K562 (cell line): ENCODE results near the gene CTNNA3. TPM values are rescaled to one million over a fixed set of nuclear protein-coding genes. Genes with fewer than 3 reads are reported as not detected.

Experiments used
- ATAC-seq: fragments of 200-7000 bp; cut with Tn5 transposase; 3 replicates; pipeline ENCODE4 v1.9.1; 2020; ENCODE audit warnings: moderate library complexity
- BruUV-seq: library from RNA; stranded (reverse); fragments of 400-500 nt; replicated peaks from 2 replicates; lab custom pipeline; 2021; lab: Mats Ljungman, UMichigan
- CTCF ChIA-PET: fragments of 300-600 bp; formaldehyde crosslinking; extraction: SDS; loops from one replicate; lab custom pipeline; 2021; ENCODE audit warnings: low intra/inter-chr PET ratio; lab: Yijun Ruan, JAX
- POLR2A ChIA-PET: fragments of 300-600, 350-650 bp; sonication (Branson Sonifier 250); formaldehyde crosslinking; extraction: SDS; loops from one replicate; lab custom pipeline; 2021; ENCODE audit warnings: antibody characterized with exemption, inconsistent platforms; lab: Yijun Ruan, JAX
- DNase-seq, 4 experiments: peaks; one replicate each; pipeline versions ENCODE4 v3.0.0 to v3.0.0-alpha.2; 2011 to 2018; ENCODE audit warnings: low spot score in 3 of 4, mixed read lengths in 3 of 4; ENCODE audit errors: extremely low read depth in 1 of 4
- FAIRE-seq: peaks from 2 replicates; lab custom pipeline; 2011; peaks lifted over from hg19 to GRCh38; lab: Jason Lieb, UNC
- H2AFZ ChIP-seq: 2 replicates; pipeline ENCODE4 v1.6.0; 2011; ENCODE audit warnings: low read depth, low read length, control low read depth, inconsistent platforms
- H3K27ac ChIP-seq: fragments of 200-600 bp; 3 replicates; pipeline ENCODE4 v1.8.0; 2011; ENCODE audit warnings: low read depth, mild to moderate bottlenecking, control low read depth, inconsistent platforms, low read length, moderate library complexity, mixed read lengths; ENCODE audit errors: extremely low read depth
- H3K27me3 ChIP-seq, 2 experiments: fragments of 300-600 bp in 1 of 2; 2 replicates in 1 of 2; 3 replicates in 1 of 2; pipeline versions ENCODE4 v1.6.0 to v1.8.0; 2011; ENCODE audit warnings: inconsistent platforms in 2 of 2, low read length in 2 of 2, mild to moderate bottlenecking in 1 of 2, mixed read lengths in 1 of 2, moderate library complexity in 1 of 2; ENCODE audit not compliant: control insufficient read depth in 2 of 2, insufficient read depth in 2 of 2
- H3K36me3 ChIP-seq: fragments of 300-600 bp; 3 replicates; pipeline ENCODE4 v1.8.0; 2011; ENCODE audit warnings: mild to moderate bottlenecking, low read length, inconsistent platforms; ENCODE audit not compliant: control insufficient read depth, insufficient read depth
- H3K4me1 ChIP-seq, 2 experiments: fragments of 200-600 bp in 1 of 2; replicated peaks in 1 of 2; 2 replicates in 1 of 2; 3 replicates in 1 of 2; pipeline versions ENCODE4 v1.5.1 to v1.8.0; 2011; ENCODE audit warnings: inconsistent platforms in 2 of 2, low read length in 2 of 2, mild to moderate bottlenecking in 1 of 2, mixed read lengths in 1 of 2, moderate library complexity in 1 of 2; ENCODE audit not compliant: control insufficient read depth in 2 of 2, insufficient read depth in 2 of 2
- H3K4me2 ChIP-seq: 2 replicates; pipeline ENCODE4 v1.6.1; 2011; ENCODE audit warnings: low read length, control low read depth, inconsistent platforms, mixed read lengths; ENCODE audit not compliant: insufficient read depth
- H3K4me3 ChIP-seq: fragments of 200-600 bp; sonication (generic), shearing (Covaris generic); 2 replicates; pipeline ENCODE4 v1.5.1; 2016; ENCODE audit warnings: control low read depth, inconsistent platforms
- H3K79me2 ChIP-seq: fragments of 200-600 bp; 3 replicates; pipeline ENCODE4 v1.8.0; 2011; ENCODE audit warnings: low read length, inconsistent platforms; ENCODE audit not compliant: control insufficient read depth, insufficient read depth
- H3K9ac ChIP-seq, 2 experiments: 2 replicates each; pipeline versions ENCODE4 v1.6.0 to v1.6.1; 2011; ENCODE audit warnings: low read depth in 2 of 2, low read length in 2 of 2, control low read depth in 1 of 2, inconsistent platforms in 1 of 2, mild to moderate bottlenecking in 1 of 2, mixed read lengths in 1 of 2; ENCODE audit not compliant: insufficient read depth in 1 of 2
- H3K9me1 ChIP-seq: one replicate; pipeline ENCODE4 v1.6.0; 2011; ENCODE audit warnings: inconsistent platforms, mild to moderate bottlenecking, low read length, moderate library complexity; ENCODE audit not compliant: control insufficient read depth, insufficient read depth
- H3K9me3 ChIP-seq: replicated peaks from 2 replicates; pipeline ENCODE4 v1.5.1; 2011; ENCODE audit warnings: low read depth, low read length, inconsistent platforms; ENCODE audit not compliant: control insufficient read depth, insufficient read depth
- H4K20me1 ChIP-seq: replicated peaks from 2 replicates; pipeline ENCODE4 v1.6.1; 2011; ENCODE audit warnings: low read length, inconsistent platforms, mixed read lengths; ENCODE audit not compliant: control insufficient read depth, insufficient read depth
- ARID2 ChIP-seq: fragments of 450-650 bp; IDR thresholded peaks from 2 replicates; pipeline ENCODE4 v1.6.1; 2017; ENCODE audit warnings: antibody characterized with exemption, mild to moderate bottlenecking
- ARNT ChIP-seq, 2 experiments: fragments of 450-650 bp; IDR thresholded peaks; 2 replicates each; pipeline ENCODE4 v1.6.1; 2016; ENCODE audit warnings: mild to moderate bottlenecking in 1 of 2
- EP400 ChIP-seq: fragments of 450-650 bp; IDR thresholded peaks from 2 replicates; pipeline ENCODE4 v1.6.1; 2017; ENCODE audit warnings: antibody characterized with exemption, mild to moderate bottlenecking, moderate library complexity
- FOXJ2 ChIP-seq: fragments of 200-800 bp; sonication (Bioruptor generic); IDR thresholded peaks from 2 replicates; pipeline ENCODE4 v1.6.1; 2016; ENCODE audit warnings: missing genetic modification characterization, missing compliant biosample characterization
- GTF2F1 ChIP-seq: IDR thresholded peaks from 2 replicates; pipeline ENCODE4 v1.6.1; 2011; ENCODE audit warnings: low read depth, low read length, improper control_type of control experiment
- HCFC1 ChIP-seq: IDR thresholded peaks from 2 replicates; pipeline ENCODE4 v1.6.1; 2012; ENCODE audit warnings: low read depth, low read length, improper control_type of control experiment
- HDAC8 ChIP-seq: fragments of 450-650 bp; IDR thresholded peaks from 2 replicates; pipeline ENCODE4 v1.6.1; 2016; ENCODE audit warnings: mild to moderate bottlenecking, missing genetic modification characterization, moderate library complexity, missing compliant biosample characterization
- MIER1 ChIP-seq: fragments of 450-650 bp; IDR thresholded peaks from 2 replicates; pipeline ENCODE4 v1.6.1; 2016; ENCODE audit warnings: antibody characterized with exemption, mild to moderate bottlenecking, low read depth
- MNT ChIP-seq, 2 experiments: fragments of 450-650 bp; conservative IDR thresholded peaks; 2 replicates each; pipeline ENCODE4 v1.6.1; 2017; ENCODE audit warnings: mild to moderate bottlenecking in 2 of 2, moderate library complexity in 2 of 2
- MTA3 ChIP-seq: fragments of 450-650 bp; formaldehyde crosslinking; IDR thresholded peaks from 2 replicates; pipeline ENCODE4 v1.6.1; 2017; ENCODE audit warnings: mild to moderate bottlenecking, borderline replicate concordance
- NONO ChIP-seq, 2 experiments: fragments of 200-400 bp in 1 of 2; fragments of 450-650 bp in 1 of 2; formaldehyde crosslinking in 1 of 2; IDR thresholded peaks; 2 replicates each; pipeline ENCODE4 v1.6.1; 2017; ENCODE audit warnings: low read depth in 2 of 2, mild to moderate bottlenecking in 2 of 2, moderate library complexity in 2 of 2, low read length in 1 of 2
- NR2F6 ChIP-seq: fragments of 450-650 bp; formaldehyde crosslinking; IDR thresholded peaks from 2 replicates; pipeline ENCODE4 v1.4.0; 2020; ENCODE audit warnings: mild to moderate bottlenecking
- PBX2 ChIP-seq, 2 experiments: IDR thresholded peaks in 1 of 2; conservative IDR thresholded peaks in 1 of 2; 2 replicates each; pipeline ENCODE4 v1.6.1; 2016; ENCODE audit warnings: low read depth in 2 of 2, mild to moderate bottlenecking in 1 of 2, missing compliant biosample characterization in 1 of 2, missing genetic modification characterization in 1 of 2, moderate library complexity in 1 of 2
- RBFOX2 ChIP-seq: fragments of 200-400 bp; formaldehyde crosslinking; IDR thresholded peaks from 2 replicates; pipeline ENCODE4 v1.6.1; 2017; ENCODE audit warnings: low read depth, mild to moderate bottlenecking, low read length, moderate library complexity
- ZFP36 ChIP-seq: fragments of 150-350 bp; IDR thresholded peaks from 2 replicates; pipeline ENCODE4 v1.6.1; 2018; ENCODE audit warnings: low read length, low read depth; ENCODE audit not compliant: partially characterized antibody
- ZNF589 ChIP-seq: fragments of 200-800 bp; sonication (Bioruptor generic); IDR thresholded peaks from 2 replicates; pipeline ENCODE4 v1.6.1; 2016; ENCODE audit warnings: low read depth, missing genetic modification characterization, missing compliant biosample characterization
- WGBS: fragments of 100-300 bp; shearing (Covaris generic); methylation state at CpG from one replicate; pipeline ENCODE4 v1.1.6; 2016; ENCODE audit warnings: low coverage, mixed read lengths; ENCODE audit not compliant: insufficient coverage; ENCODE audit errors: missing lambda C conversion rate; 5-methylcytosine and 5-hydroxymethylcytosine counted together
- in situ Hi-C: fragments of 300-500 bp; cut with MboI; formaldehyde crosslinking; loops from 4 replicates; pipeline ENCODE4 v1.15.0; 2018; ENCODE audit warnings: inconsistent platforms, mixed read lengths
- intact Hi-C: fragments of 100-400 bp; cut with micrococcal nuclease; formaldehyde crosslinking; loops from 2 replicates; pipeline ENCODE4 v1.14.2; 2022
- polyA plus RNA-seq, 8 experiments: library from polyadenylated mRNA; depleted of rRNA in 4 of 8; stranded (reverse) in 5 of 8; unstranded in 3 of 8; fragments of >200 nt; fragmentation: Nextera tagmentation in 2 of 8; fragmentation: Illumina TruSeq in 1 of 8; extraction: Ambion mirVana in 2 of 8; extraction: Trizol in 1 of 8; gene quantifications; 2 replicates each; pipeline versions ENCODE4 v1.2.1 to v1.2.3, GENCODE V29; 2011 to 2014; ENCODE audit warnings: inconsistent platforms in 1 of 8, missing spikeins in 1 of 8
- total RNA-seq, 7 experiments: library from RNA; depleted of rRNA in 6 of 7; stranded (reverse); fragments of >200 nt in 6 of 7; fragmentation: Illumina TruSeq in 2 of 7; extraction: Trizol in 2 of 7; gene quantifications; 2 replicates each; pipeline versions ENCODE4 v1.2.1 to v1.2.3, GENCODE V29; 2011 to 2021; ENCODE audit warnings: low replicate concordance in 1 of 7

The CTNNA3 gene
- total and polyA plus RNA-seq, 9 of the 15 experiments (the other 6 are each of a cell fraction or from before 2014, with no cell fraction given) = 0.04 TPM; not detected in 8

GRCh38 chr10:65945061-65945460, 1750.9 kb downstream of the CTNNA3 start:
- Histone ChIP-seq H3K27ac (no peak overlapping the region), H3K4me3 (no peak overlapping the region), H3K27me3 (no peaks in the 10 kb centered on the region), H3K9me1 (no peaks in the 10 kb centered on the region), H3K79me2 (no peaks in the 10 kb centered on the region), H3K9ac (no peak overlapping the region), H3K4me1 (no peaks in the 10 kb centered on the region), H3K9me3 (no peaks in the 10 kb centered on the region), H2AFZ (no peak overlapping the region), H3K36me3 (no peaks in the 10 kb centered on the region), H3K4me2 (no peak overlapping the region), H4K20me1 (no peaks in the 10 kb centered on the region)
- POLR2A ChIA-PET = no interaction called here
- ATAC-seq (no peak), DNase-seq (no peak), FAIRE-seq (no peak)
- BruUV-seq = no TSS peak
- CTCF ChIA-PET = no interaction called here
- in situ Hi-C loops (no loop called here), intact Hi-C loops (no loop called here)
- TF ChIP-seq HDAC8 (tag) = no peak
- no peak for TF ChIP-seq HCFC1
- TF ChIP-seq NONO (IDR thresholded peaks at IDR 0.05; ENCODE audit: low read depth in 2 of 2, low read length in 1 of 2) = no peak
- TF ChIP-seq NR2F6 (CRISPR knock-in tag) = no peak
- no peak for TF ChIP-seq ZFP36
- no peak for TF ChIP-seq PBX2 (CRISPR knock-in tag; IDR thresholded peaks at IDR 0.05; ENCODE audit: low read depth)
- TF ChIP-seq PBX2 (tag; conservative IDR thresholded peaks at IDR 0.05; ENCODE audit: low read depth) = no peak
- no peak for TF ChIP-seq RBFOX2
- TF ChIP-seq ARID2 = no peak
- no peak for TF ChIP-seq MIER1
- TF ChIP-seq ARNT (IDR thresholded peaks at IDR 0.05) = no peak
- no peak for TF ChIP-seq FOXJ2
- no peak for TF ChIP-seq MNT (conservative IDR thresholded peaks at IDR 0.05)
- TF ChIP-seq ZNF589 = no peak
- no peak for TF ChIP-seq MTA3
- TF ChIP-seq GTF2F1 = no peak
- TF ChIP-seq EP400 = no peak
- 0% methylated on average over 3 of the region's 3 CpGs for WGBS
